NCI-H446 (cell line): Measurements from ENCODE around the gene AKT1S1.

Experiments used
- DNase-seq, 2 experiments: peaks; one replicate each; lab custom pipeline; 2025; lab: John Stamatoyannopoulos, UW

Gene AKT1S1

DNA sequence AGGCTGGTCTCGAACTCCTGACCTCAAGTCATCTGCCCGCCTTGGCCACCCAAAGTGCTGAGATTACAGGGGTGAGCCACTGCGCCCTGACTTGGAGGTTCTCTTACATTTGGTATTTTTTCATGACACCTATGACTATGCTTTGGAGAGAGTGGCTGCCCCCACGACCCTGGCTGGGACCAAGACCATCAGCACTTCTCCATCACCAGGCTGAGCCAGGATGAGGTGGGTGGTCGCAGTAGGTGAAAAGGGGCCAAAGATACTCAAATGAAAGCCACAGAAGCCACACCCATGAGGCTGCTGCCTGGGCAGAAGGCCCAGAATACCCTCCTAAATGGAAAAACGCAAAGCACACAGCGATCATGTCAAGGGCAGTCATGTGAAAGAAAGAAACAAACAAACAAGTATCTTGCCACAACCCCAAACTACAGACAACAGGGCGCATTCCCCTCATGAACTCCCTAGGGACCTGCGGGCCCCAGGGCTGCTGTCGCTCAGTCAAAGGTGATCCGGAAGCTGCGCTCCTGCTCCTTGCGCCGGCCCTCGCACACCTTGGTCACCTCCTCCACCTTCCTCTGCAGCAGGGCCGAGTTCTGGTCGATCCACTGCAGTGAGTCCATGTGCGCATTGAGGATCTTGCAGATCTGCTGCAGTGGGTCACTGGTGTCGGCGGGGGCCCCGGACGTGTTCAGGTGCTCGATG lies 30.7 kb upstream of the AKT1S1 start:
- no peak for DNase-seq

DNA sequence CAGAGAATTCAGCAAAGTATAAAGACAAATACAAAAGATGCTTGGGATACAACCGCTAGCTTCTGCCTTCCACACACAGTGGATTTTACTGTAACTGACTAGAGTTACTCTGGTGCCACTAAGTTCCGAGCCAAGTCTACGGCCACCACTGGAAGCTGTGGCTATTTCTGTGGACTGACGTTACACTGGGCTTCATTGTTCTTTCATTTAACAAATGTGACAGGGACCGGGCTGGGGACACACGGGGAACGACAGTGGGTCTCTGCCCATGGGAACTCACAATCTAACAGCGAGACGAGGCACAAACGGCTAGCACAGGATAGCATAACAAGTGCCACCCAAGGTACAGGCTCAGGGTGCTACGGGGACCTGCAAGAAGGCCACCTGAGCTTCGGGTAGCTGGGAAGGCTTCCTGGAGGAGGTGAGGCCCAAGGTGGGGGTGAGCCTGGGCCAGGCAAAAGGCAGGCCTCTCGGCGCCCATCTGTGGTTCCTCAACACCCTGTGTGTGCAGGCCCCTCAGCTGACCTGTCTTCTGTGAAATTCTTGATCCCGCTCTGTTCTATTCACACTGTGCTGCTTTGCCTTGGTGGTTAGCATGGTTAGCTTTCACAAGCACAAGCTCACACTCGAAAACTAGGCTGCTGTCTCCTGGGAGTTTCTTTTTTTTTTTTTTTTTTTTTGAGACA lies 29.9 kb upstream of the AKT1S1 start:
- DNase-seq = no peak

DNA sequence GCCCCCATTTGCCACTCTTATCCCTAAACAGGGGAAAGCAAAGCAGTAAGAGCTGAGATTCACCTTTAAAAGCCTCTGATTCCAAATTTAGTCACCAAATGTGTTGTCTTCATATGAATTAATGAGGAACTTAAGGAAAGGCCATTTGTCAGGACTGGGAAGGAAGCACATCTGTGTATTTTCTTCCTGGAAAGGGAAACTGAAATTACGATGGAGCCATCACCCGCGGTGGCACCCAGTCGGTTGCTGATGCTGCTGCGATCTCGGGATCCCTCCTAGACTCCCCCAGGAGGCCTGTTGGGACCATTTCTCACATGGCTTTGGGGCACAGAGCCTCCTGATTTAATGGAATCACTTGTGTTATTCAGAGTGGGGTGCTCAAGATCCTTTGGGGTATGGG lies 27.0 kb upstream of the AKT1S1 start:
- DNase-seq = no peak

GRCh38 chr19:49896863-49897621 lies 19.9 kb upstream of the AKT1S1 start, which contains the start of gene IL4I1:
Gene IL4I1, minus strand, starts transcription at chr19:49896887. Its CDS starts 727 bp downstream, at chr19:49896160.
- no peak for DNase-seq

- no peak for DNase-seq
Observed at GRCh38 chr19:49895566-49896297, 18.6 kb upstream of the AKT1S1 start.

GRCh38 chr19:49894879-49895565 lies 17.9 kb upstream of the AKT1S1 start:
- no peak for DNase-seq

- no peak for DNase-seq
Observed at GRCh38 chr19:49894011-49894664, 17.0 kb upstream of the AKT1S1 start.

DNA sequence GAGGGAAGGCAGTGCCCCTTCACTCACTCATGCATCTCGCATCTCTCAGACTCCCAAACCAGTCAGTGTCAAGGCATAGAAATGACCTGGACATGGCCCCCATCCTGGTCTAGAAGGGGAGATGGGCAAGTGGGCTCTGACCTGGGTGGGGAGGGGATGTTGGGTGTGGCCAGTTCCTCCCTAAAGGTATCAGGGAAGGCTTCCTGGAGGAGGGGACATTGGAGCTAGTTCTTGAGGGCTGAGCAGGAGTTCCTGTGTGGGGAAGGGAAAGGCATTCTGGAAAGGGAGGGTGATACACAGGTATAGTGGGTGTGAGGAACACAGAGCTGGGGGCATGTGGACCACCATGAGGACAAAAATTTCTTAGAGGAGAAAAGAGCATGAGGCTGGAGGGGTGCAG lies 15.6 kb upstream of the AKT1S1 start:
- no peak for DNase-seq

GRCh38 chr19:49891393-49891792 lies 14.2 kb upstream of the AKT1S1 start:
- no peak for DNase-seq

DNA sequence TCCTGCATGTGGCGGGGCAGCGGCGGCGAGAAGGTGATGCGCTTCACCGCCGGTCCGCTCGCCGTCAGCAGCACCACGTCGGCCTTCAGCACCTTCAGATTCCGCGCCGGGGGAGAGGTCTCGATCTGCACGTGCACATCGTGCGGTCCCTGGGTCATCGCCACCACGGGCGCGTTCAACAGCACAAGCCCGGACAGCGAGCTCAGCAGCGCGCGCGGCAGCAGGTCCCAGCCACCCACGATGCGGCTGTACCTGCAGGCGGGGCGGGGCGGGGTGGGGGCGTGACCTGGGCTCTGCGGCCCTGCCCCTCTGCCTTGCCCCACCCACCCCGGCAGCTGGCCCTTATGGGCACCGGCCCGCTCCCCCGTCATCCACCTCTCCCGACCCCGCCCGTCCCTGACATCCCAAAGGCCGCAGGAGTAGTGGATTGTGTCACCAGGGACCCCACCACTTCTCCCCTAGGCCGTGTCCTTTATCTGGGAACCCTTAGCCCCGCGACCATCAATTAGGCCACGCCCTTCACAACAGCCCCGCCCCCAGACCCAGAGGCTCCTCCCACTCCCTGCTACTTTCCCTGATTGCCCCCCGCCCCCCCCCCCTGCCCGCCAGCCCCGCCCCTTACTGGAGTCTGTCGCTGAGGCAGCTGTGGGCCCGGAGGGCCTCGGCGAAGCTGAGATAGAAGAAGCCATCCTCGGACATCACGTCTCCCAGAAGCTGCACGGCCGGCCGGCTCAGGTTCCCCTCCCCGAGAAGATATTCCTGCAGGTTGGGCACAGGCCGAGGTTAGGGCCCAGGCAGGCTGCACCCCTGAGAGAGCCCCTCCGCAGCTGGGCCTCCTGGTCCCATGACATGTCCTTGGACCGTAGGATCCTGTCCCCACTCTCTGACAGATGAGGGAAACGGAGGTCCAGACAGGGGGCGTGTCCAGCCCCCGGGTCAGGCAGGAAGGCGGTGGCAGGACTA lies 13.5 kb upstream of the AKT1S1 start:
- no peak for DNase-seq

DNA sequence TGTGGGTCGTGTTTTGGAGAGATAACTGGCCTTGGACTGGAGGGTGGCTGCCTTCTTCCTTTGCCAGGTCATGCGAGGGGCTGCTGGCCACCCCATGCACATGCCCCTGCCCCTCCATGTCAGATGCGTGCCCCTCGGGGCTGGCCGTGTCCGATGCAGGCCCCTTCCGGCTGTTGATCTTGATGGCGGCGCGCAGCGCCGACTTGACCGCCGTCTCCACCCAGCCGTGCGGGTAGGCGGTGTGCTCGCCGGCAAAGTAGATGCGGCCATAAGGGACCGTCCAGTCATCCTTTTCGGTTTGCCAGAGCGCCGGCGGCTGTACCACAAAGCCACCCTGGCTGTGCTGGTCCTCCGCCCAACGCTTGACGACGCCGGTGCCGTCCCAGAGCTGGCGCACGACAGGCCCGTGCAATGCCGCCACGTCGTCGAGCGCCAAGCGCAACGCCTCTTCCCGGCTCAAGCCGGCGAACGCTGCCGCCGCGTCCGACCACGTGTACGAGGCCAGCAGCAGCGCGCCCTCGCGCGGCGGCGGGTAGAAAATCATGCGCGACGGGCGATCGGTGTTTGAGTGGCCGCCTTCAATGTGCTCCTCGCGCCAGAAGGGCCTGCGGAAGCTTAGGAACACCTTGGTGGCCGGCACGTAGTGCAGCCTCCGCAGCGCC lies 12.7 kb upstream of the AKT1S1 start:
- no peak for DNase-seq

GRCh38 chr19:49889038-49889686 lies 12.0 kb upstream of the AKT1S1 start:
- no peak for DNase-seq

- no peak for DNase-seq
Observed at GRCh38 chr19:49888510-49888824, 11.3 kb upstream of the AKT1S1 start.

GRCh38 chr19:49887665-49888509 lies 10.7 kb upstream of the AKT1S1 start:
- no peak for DNase-seq

- no peak for DNase-seq
Observed at GRCh38 chr19:49887037-49887664, 10.0 kb upstream of the AKT1S1 start.

DNA sequence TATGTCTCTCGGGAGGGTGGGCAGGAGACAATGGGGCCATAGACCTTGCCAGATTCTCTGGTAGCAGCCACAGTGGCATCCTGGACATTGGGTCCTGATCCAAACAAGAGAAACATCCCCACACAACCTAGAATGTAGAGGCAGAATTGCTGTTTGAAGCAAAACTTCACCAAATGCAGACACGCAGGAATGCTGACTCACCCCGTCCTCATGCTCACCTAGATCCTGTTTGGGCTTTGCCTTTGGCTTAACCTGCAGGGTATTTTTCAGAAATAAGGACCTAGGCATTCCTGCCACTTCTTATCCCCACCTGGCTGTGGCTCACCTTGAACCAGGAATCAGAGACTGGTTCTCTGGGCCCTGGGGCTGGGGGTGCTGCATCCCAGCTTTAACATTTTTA lies 7.6 kb upstream of the AKT1S1 start:
- no peak for DNase-seq

GRCh38 chr19:49884109-49884508 lies 7.0 kb upstream of the AKT1S1 start:
- no peak for DNase-seq

GRCh38 chr19:49883094-49883493 lies 5.9 kb upstream of the AKT1S1 start:
- DNase-seq = no peak
